OCI-LY7 (cell line): ENCODE measurements around the gene PDCL2. TPM values are rescaled to one million over a fixed set of nuclear protein-coding genes. Genes with fewer than 3 reads are reported as not detected.

Experiments
- BruUV-seq: library from RNA; stranded (reverse); fragments of 400-500 nt; replicated peaks from 2 replicates; lab custom pipeline; 2021; lab: Mats Ljungman, UMichigan
- CTCF ChIA-PET: fragments of 300-600 bp; sonication (Branson Sonifier 250); formaldehyde crosslinking; loops from one replicate; lab custom pipeline; 2022; ENCODE audit warnings: antibody characterized with exemption; ENCODE audit not compliant: unreplicated experiment; lab: Charles Lee
- POLR2A ChIA-PET: fragments of 300-600 bp; sonication (Branson Sonifier 250); formaldehyde crosslinking; loops from one replicate; lab custom pipeline; 2022; ENCODE audit warnings: antibody characterized with exemption; lab: Charles Lee
- DNase-seq: peaks from one replicate; pipeline ENCODE4 v3.0.0-alpha.2; 2015; ENCODE audit warnings: low spot score
- H2AFZ ChIP-seq: fragments of 200-600 bp; sonication (generic), shearing (Covaris generic); 2 replicates; pipeline ENCODE4 v1.6.1; 2014; ENCODE audit warnings: mild to moderate bottlenecking, antibody characterized with exemption, low read length, moderate library complexity
- H3K27ac ChIP-seq: fragments of 200-600 bp; sonication (generic); 2 replicates; pipeline ENCODE4 v1.5.1; 2014; ENCODE audit warnings: mixed run types, low read depth, mild to moderate bottlenecking, moderate library complexity, low read length, inconsistent platforms; ENCODE audit not compliant: poor library complexity, severe bottlenecking
- H3K36me3 ChIP-seq: fragments of 200-600 bp; sonication (generic); 2 replicates; pipeline ENCODE4 v1.6.1; 2014; ENCODE audit warnings: mild to moderate bottlenecking, antibody characterized with exemption, low read length, moderate library complexity, mixed read lengths; ENCODE audit not compliant: insufficient read depth
- H3K4me1 ChIP-seq: fragments of 200-600 bp; sonication (generic); 2 replicates; pipeline ENCODE4 v1.5.1; 2014; ENCODE audit warnings: mild to moderate bottlenecking, low read length; ENCODE audit not compliant: insufficient read depth, poor library complexity, severe bottlenecking
- H3K4me2 ChIP-seq: fragments of 200-600 bp; sonication (generic); 2 replicates; pipeline ENCODE4 v1.6.1; 2014; ENCODE audit warnings: mild to moderate bottlenecking, low read length
- H3K4me3 ChIP-seq: fragments of 200-600 bp; sonication (generic); 2 replicates; pipeline ENCODE4 v1.5.1; 2014; ENCODE audit warnings: mild to moderate bottlenecking, low read depth, low read length; ENCODE audit not compliant: poor library complexity, severe bottlenecking
- H3K79me2 ChIP-seq: fragments of 200-600 bp; sonication (generic); 2 replicates; pipeline ENCODE4 v1.6.1; 2016; ENCODE audit warnings: low read depth, mild to moderate bottlenecking, low read length, moderate library complexity, mixed read lengths; ENCODE audit not compliant: insufficient read depth
- H3K9me2 ChIP-seq: fragments of 200-600 bp; sonication (generic); 2 replicates; pipeline ENCODE4 v1.6.1; 2016; ENCODE audit warnings: mild to moderate bottlenecking, low read length, mixed read lengths; ENCODE audit not compliant: insufficient read depth
- H3K9me3 ChIP-seq: fragments of 200-600 bp; sonication (generic); 2 replicates; pipeline ENCODE4 v1.6.1; 2014; ENCODE audit warnings: mild to moderate bottlenecking, mixed run types, low read length, mixed read lengths
- H4K20me1 ChIP-seq: fragments of 200-600 bp; sonication (generic); 2 replicates; pipeline ENCODE4 v1.6.1; 2014; ENCODE audit warnings: mild to moderate bottlenecking, antibody characterized with exemption, low read length, moderate library complexity, mixed read lengths; ENCODE audit not compliant: insufficient read depth
- CTCF ChIP-seq: fragments of 200-600 bp; sonication (generic); conservative IDR thresholded peaks from 2 replicates; pipeline ENCODE4 v1.5.1; 2014; ENCODE audit warnings: mild to moderate bottlenecking, antibody characterized with exemption, low read length, moderate library complexity, mixed read lengths
- EZH2phosphoT487 ChIP-seq: fragments of 200-600 bp; sonication (generic); IDR thresholded peaks from 2 replicates; pipeline ENCODE4 v1.6.1; 2018; ENCODE audit warnings: low read depth, borderline replicate concordance, mild to moderate bottlenecking, mixed run types, antibody characterized with exemption, low read length, moderate library complexity, mixed read lengths
- intact Hi-C: fragments of 100-400 bp; cut with micrococcal nuclease; formaldehyde crosslinking; loops from one replicate; pipeline ENCODE4 v1.10.0; 2022; ENCODE audit not compliant: unreplicated experiment
- total RNA-seq, 2 experiments: library from RNA; depleted of rRNA in 1 of 2; stranded (reverse); fragments of >200 nt in 1 of 2; shearing (Covaris generic) in 1 of 2; gene quantifications; 2 replicates each; pipeline ENCODE4 v1.2.3, GENCODE V29; 2014 to 2022

Gene PDCL2
- total RNA-seq, 2 experiments from 2014 or later = not detected

- no peaks in the 10 kb centered on the region for H3K9me3 ChIP-seq
- no peak overlapping the region for H3K4me2 ChIP-seq
- intact Hi-C loops = loop anchor here (2.0 kb wide), 1 partner anchor 29 kb away; no protein-coding TSS in a partner anchor
- no peak for TF ChIP-seq EZH2phosphoT487
- TF ChIP-seq CTCF = peak; percentile 59
- POLR2A ChIA-PET = interaction anchor here (1.2 kb wide), 1 partner anchor 11 kb away, joined by 3 read pairs; no protein-coding TSS in a partner anchor
- peaks cover 7% of the 10 kb centered on the region for H3K4me1 ChIP-seq
- CTCF ChIA-PET = no interaction called here
- peaks cover 22% of the 10 kb centered on the region; the same call in 1 of the 2 replicates for H4K20me1 ChIP-seq
- H3K36me3 ChIP-seq = no peaks in the 10 kb centered on the region
- H2AFZ ChIP-seq = no peak overlapping the region
- BruUV-seq = TSS peak; percentile 31
- no peaks in the 10 kb centered on the region for H3K79me2 ChIP-seq
- no peaks in the 10 kb centered on the region for H3K9me2 ChIP-seq
- peak; percentile 12 for DNase-seq
- H3K4me3 ChIP-seq = no peak overlapping the region
- no peak overlapping the region for H3K27ac ChIP-seq
These were observed 48.2 kb downstream of the PDCL2 start for GRCh38 chr4:55543858-55544257.

GRCh38 chr4:55540271-55540670 lies 51.8 kb downstream of the PDCL2 start:
- no peaks in the 10 kb centered on the region for H3K36me3 ChIP-seq
- no peak overlapping the region for H3K4me3 ChIP-seq
- ChIA-PET POLR2A (interaction anchor here (0.9 kb wide), 1 partner anchor 103 kb away, joined by 3 read pairs; no protein-coding TSS in a partner anchor), CTCF (no interaction called here)
- intact Hi-C loops = no loop called here
- TF ChIP-seq CTCF = no peak
- no peak for TF ChIP-seq EZH2phosphoT487
- H3K9me2 ChIP-seq = no peaks in the 10 kb centered on the region
- H3K79me2 ChIP-seq = no peaks in the 10 kb centered on the region
- BruUV-seq = no TSS peak
- H3K27ac ChIP-seq = no peak overlapping the region
- H2AFZ ChIP-seq = no peak overlapping the region
- peaks cover 16% of the 10 kb centered on the region; the same call in 1 of the 2 replicates for H4K20me1 ChIP-seq
- no peaks in the 10 kb centered on the region for H3K9me3 ChIP-seq
- H3K4me1 ChIP-seq = no peaks in the 10 kb centered on the region
- H3K4me2 ChIP-seq = no peak overlapping the region
- no peak for DNase-seq

- ChIA-PET POLR2A (no interaction called here), CTCF (no interaction called here)
- Histone ChIP-seq H3K36me3 (no peaks in the 10 kb centered on the region), H3K79me2 (no peaks in the 10 kb centered on the region), H3K4me2 (no peak overlapping the region), H4K20me1 (peaks cover 12% of the 10 kb centered on the region; the same call in 1 of the 2 replicates), H3K4me3 (no peak overlapping the region), H2AFZ (no peak overlapping the region), H3K9me2 (no peaks in the 10 kb centered on the region), H3K27ac (no peak overlapping the region), H3K4me1 (no peaks in the 10 kb centered on the region), H3K9me3 (no peaks in the 10 kb centered on the region)
- intact Hi-C loops = no loop called here
- no TSS peak for BruUV-seq
- DNase-seq = no peak
- TF ChIP-seq EZH2phosphoT487 (no peak), CTCF (no peak)
These were observed 52.4 kb downstream of the PDCL2 start for GRCh38 chr4:55539658-55540057.
